AG04450 (cell line): ENCODE results near the gene CMKLR1. TPM values are rescaled to one million over a fixed set of nuclear protein-coding genes. Genes with fewer than 3 reads are reported as not detected.

Experiments
- CTCF ChIA-PET: fragments of 300-600, 350-600 bp; formaldehyde crosslinking; extraction: SDS; loops from one replicate; lab custom pipeline; 2022; ENCODE audit warnings: antibody characterized with exemption, inconsistent platforms; lab: Charles Lee
- POLR2A ChIA-PET: fragments of 350-600 bp; formaldehyde crosslinking; extraction: SDS; loops from one replicate; lab custom pipeline; 2021; ENCODE audit warnings: antibody characterized with exemption, inconsistent platforms; lab: Yijun Ruan, JAX
- DNase-seq: peaks from one replicate; pipeline ENCODE4 v3.0.0-alpha.2; 2011; ENCODE audit warnings: low read depth, low spot score
- H3K27ac ChIP-seq: one replicate; pipeline ENCODE4 v1.5.1; 2012; ENCODE audit warnings: low read depth, low read length, control low read depth
- H3K27me3 ChIP-seq: one replicate; pipeline ENCODE4 v1.6.0; 2012; ENCODE audit warnings: low read length; ENCODE audit not compliant: control insufficient read depth, insufficient read depth
- H3K4me3 ChIP-seq: 2 replicates; pipeline ENCODE4 v1.5.1; 2011; ENCODE audit warnings: mild to moderate bottlenecking, low read depth, low read length, control low read depth
- H3K9me3 ChIP-seq: 2 replicates; pipeline ENCODE4 v1.5.1; 2012; ENCODE audit warnings: low read length; ENCODE audit not compliant: control insufficient read depth, insufficient read depth
- CTCF ChIP-seq: IDR thresholded peaks from 2 replicates; pipeline ENCODE4 v1.5.1; 2011; ENCODE audit warnings: low read depth, low read length, control low read depth, inconsistent platforms
- polyA plus RNA-seq: library from polyadenylated mRNA; depleted of rRNA; stranded (reverse); fragments of >200 nt; gene quantifications from 2 replicates; pipeline ENCODE4 v1.2.3, GENCODE V29; 2011

Gene CMKLR1
- polyA plus RNA-seq, 1 experiment, result 0.12 TPM

DNA sequence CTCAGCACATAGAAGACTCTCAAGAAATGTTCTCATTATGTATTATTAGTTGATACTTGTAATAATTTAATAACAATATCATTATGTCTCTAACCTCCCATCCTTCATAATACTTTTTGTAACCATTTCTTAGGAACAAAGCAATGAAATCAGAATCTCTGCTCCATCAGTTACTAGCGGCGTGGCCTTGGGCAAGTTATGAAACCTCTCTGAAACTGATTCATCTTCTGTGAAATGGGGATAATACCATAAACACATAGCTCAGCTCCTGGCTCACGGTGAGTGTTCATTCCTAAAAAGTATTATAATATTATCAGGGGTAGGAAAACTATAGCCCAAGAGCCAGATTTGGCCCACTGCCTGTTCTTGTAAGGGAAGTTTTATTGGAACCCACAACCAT, 11.4 kb upstream of the CMKLR1 start:
- CTCF ChIA-PET, result no interaction called here
- no peak for TF ChIP-seq CTCF

GRCh38 chr12:108349278-108349688, 10.2 kb upstream of the CMKLR1 start:
- no peaks in the 10 kb centered on the region for H3K9me3 ChIP-seq
- H3K27me3 ChIP-seq, result no peaks in the 10 kb centered on the region
- H3K27ac ChIP-seq, result no peak overlapping the region
- TF ChIP-seq CTCF, result no peak
- no peak overlapping the region for H3K4me3 ChIP-seq
- no peak for DNase-seq
- ChIA-PET POLR2A (no interaction called here), CTCF (interaction anchor here (0.6 kb wide), 1 partner anchor 13 kb away, joined by 4 read pairs; no protein-coding TSS in a partner anchor)

More for the DNA sequence above, 11.4 kb upstream of the CMKLR1 start:
- DNase-seq, result no peak
- Histone ChIP-seq H3K4me3 (no peak overlapping the region), H3K27me3 (no peaks in the 10 kb centered on the region), H3K9me3 (no peaks in the 10 kb centered on the region), H3K27ac (no peak overlapping the region)
- POLR2A ChIA-PET, result no interaction called here

DNA sequence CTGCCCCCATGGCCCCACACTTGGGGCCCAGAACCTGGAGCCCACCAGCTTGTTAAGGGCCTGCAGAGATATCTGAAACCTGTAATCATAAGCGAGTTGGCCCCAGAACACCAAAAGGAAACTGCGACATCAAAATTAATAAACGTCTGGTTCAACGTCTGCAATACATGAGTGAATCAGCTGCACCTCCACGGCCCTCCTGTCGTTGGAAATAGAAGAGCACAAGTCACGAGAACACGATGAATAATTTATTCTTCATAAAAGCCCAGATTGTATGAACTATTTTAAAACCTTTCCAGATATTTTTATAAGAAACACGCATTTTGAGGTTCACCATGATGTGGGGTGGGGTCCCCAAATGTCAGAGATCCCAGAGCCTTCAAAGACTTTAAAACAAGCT, 9.7 kb upstream of the CMKLR1 start:
- ChIA-PET CTCF (interaction anchor here (0.6 kb wide), 1 partner anchor 13 kb away, joined by 4 read pairs; no protein-coding TSS in a partner anchor), POLR2A (no interaction called here)
- Histone ChIP-seq H3K27me3 (no peaks in the 10 kb centered on the region), H3K27ac (no peak overlapping the region), H3K4me3 (no peak overlapping the region), H3K9me3 (no peaks in the 10 kb centered on the region)
- DNase-seq, result no peak
- TF ChIP-seq CTCF, result no peak

- CTCF ChIA-PET, result no interaction called here
- TF ChIP-seq CTCF, result no peak
- DNase-seq, result no peak
- Histone ChIP-seq H3K4me3 (no peak overlapping the region), H3K27ac (no peak overlapping the region), H3K27me3 (no peaks in the 10 kb centered on the region), H3K9me3 (no peaks in the 10 kb centered on the region)
- POLR2A ChIA-PET, result no interaction called here
Measured at GRCh38 chr12:108346727-108347710, 7.9 kb upstream of the CMKLR1 start.
